GM12878 (cell line): Measurements from ENCODE around the gene FBXL7. TPM values are rescaled to one million over a fixed set of nuclear protein-coding genes. Genes with fewer than 3 reads are reported as not detected.

Source experiments
- ATAC-seq: fragments of 200-7000 bp; cut with Tn5 transposase; 3 replicates; pipeline ENCODE4 v1.9.1; 2020; ENCODE audit warnings: mild to moderate bottlenecking, moderate library complexity
- BruUV-seq: library from RNA; stranded (reverse); fragments of 400-500 nt; replicated peaks from 2 replicates; lab custom pipeline; 2021; lab: Mats Ljungman, UMichigan
- CTCF ChIA-PET: fragments of 300-600 bp; sonication (Branson Sonifier 250); formaldehyde crosslinking; extraction: SDS; loops from one replicate; lab custom pipeline; 2021; ENCODE audit warnings: inconsistent platforms; lab: Yijun Ruan, JAX
- POLR2A ChIA-PET: fragments of 350-600 bp; formaldehyde crosslinking; extraction: SDS; loops from one replicate; lab custom pipeline; 2021; ENCODE audit warnings: inconsistent platforms; lab: Charles Lee
- RAD21 ChIA-PET: fragments of 300-600 bp; sonication (Branson Sonifier 250); formaldehyde crosslinking; loops from one replicate; lab custom pipeline; 2023; ENCODE audit warnings: antibody characterized with exemption; ENCODE audit not compliant: unreplicated experiment; lab: Charles Lee
- SMC1A ChIA-PET: fragments of 300-600 bp; sonication (Branson Sonifier 250); formaldehyde crosslinking; loops from one replicate; lab custom pipeline; 2023; ENCODE audit not compliant: unreplicated experiment, uncharacterized antibody; lab: Charles Lee
- DNase-seq: peaks from one replicate; pipeline ENCODE4 v3.0.0-alpha.2; 2011; ENCODE audit warnings: low read depth, low spot score
- FAIRE-seq: peaks from 3 replicates; lab custom pipeline; 2011; peaks lifted over from hg19 to GRCh38; lab: Jason Lieb, UNC
- H2AFZ ChIP-seq: 2 replicates; pipeline ENCODE4 v1.6.0; 2011; ENCODE audit warnings: low read depth, low read length, control low read depth; ENCODE audit not compliant: control insufficient read depth
- H3K27ac ChIP-seq: 2 replicates; pipeline ENCODE4 v1.5.1; 2011; ENCODE audit warnings: control low read depth; ENCODE audit not compliant: control insufficient read depth, insufficient read depth
- H3K27me3 ChIP-seq, 2 experiments: replicated peaks in 1 of 2; 2 replicates each; pipeline versions ENCODE4 v1.6.0 to v1.6.1; 2011; ENCODE audit warnings: low read length in 1 of 2; ENCODE audit not compliant: control insufficient read depth in 2 of 2, insufficient read depth in 2 of 2
- H3K36me3 ChIP-seq, 2 experiments: 2 replicates each; pipeline ENCODE4 v1.5.1; 2011; ENCODE audit warnings: low read length in 1 of 2; ENCODE audit not compliant: control insufficient read depth in 2 of 2, insufficient read depth in 2 of 2
- H3K4me1 ChIP-seq: 2 replicates; pipeline ENCODE4 v1.6.1; 2011; ENCODE audit warnings: mild to moderate bottlenecking, low read length, moderate library complexity, mixed read lengths; ENCODE audit not compliant: control insufficient read depth, insufficient read depth
- H3K4me2 ChIP-seq: 2 replicates; pipeline ENCODE4 v1.6.0; 2011; ENCODE audit warnings: control low read depth; ENCODE audit not compliant: control insufficient read depth, insufficient read depth
- H3K4me3 ChIP-seq: fragments of 200-600 bp; sonication (generic); 2 replicates; pipeline ENCODE4 v1.5.1; 2016
- H3K79me2 ChIP-seq: 2 replicates; pipeline ENCODE4 v1.6.0; 2011; ENCODE audit warnings: low read length; ENCODE audit not compliant: control insufficient read depth, insufficient read depth
- H3K9ac ChIP-seq: 2 replicates; pipeline ENCODE4 v1.8.0; 2011; ENCODE audit warnings: low read length, control low read depth, mixed read lengths; ENCODE audit not compliant: control insufficient read depth, insufficient read depth
- H3K9me3 ChIP-seq: replicated peaks from 3 replicates; pipeline ENCODE4 v1.5.1; 2011; ENCODE audit warnings: mild to moderate bottlenecking, low read length; ENCODE audit not compliant: control insufficient read depth, insufficient read depth
- H4K20me1 ChIP-seq: 2 replicates; pipeline ENCODE4 v1.6.0; 2011; ENCODE audit not compliant: control insufficient read depth, insufficient read depth
- BHLHE40 ChIP-seq, 2 experiments: fragments of 450-650 bp in 1 of 2; IDR thresholded peaks; 2 replicates each; pipeline ENCODE4 v1.6.1; 2011 to 2017; ENCODE audit warnings: low read depth in 2 of 2, borderline replicate concordance in 1 of 2, improper control_type of control experiment in 1 of 2, low read length in 1 of 2, mild to moderate bottlenecking in 1 of 2
- FOXK2 ChIP-seq: fragments of 450-650 bp; IDR thresholded peaks from 2 replicates; pipeline ENCODE4 v1.6.1; 2017; ENCODE audit warnings: mild to moderate bottlenecking, moderate library complexity
- MEF2B ChIP-seq: fragments of 450-650 bp; IDR thresholded peaks from 2 replicates; pipeline ENCODE4 v1.6.1; 2018; ENCODE audit warnings: mild to moderate bottlenecking, moderate library complexity; ENCODE audit not compliant: partially characterized antibody, poor library complexity, severe bottlenecking
- NFIC ChIP-seq: IDR thresholded peaks from 2 replicates; pipeline ENCODE4 v1.6.1; 2012; ENCODE audit warnings: low read depth, mild to moderate bottlenecking, inconsistent platforms, low read length, moderate library complexity
- PAX8 ChIP-seq: fragments of 450-650 bp; IDR thresholded peaks from 2 replicates; pipeline ENCODE4 v1.6.1; 2017; ENCODE audit warnings: mild to moderate bottlenecking, moderate library complexity
- SIX5 ChIP-seq: IDR thresholded peaks from 2 replicates; pipeline ENCODE4 v1.6.1; 2011; ENCODE audit warnings: mild to moderate bottlenecking, low read depth, low read length, moderate library complexity; ENCODE audit not compliant: severe bottlenecking
- STAT3 ChIP-seq: IDR thresholded peaks from 2 replicates; pipeline ENCODE4 v1.6.1; 2011; ENCODE audit warnings: low read depth, low read length, improper control_type of control experiment
- TARDBP ChIP-seq: IDR thresholded peaks from 2 replicates; pipeline ENCODE4 v1.6.1; 2016; ENCODE audit warnings: borderline replicate concordance
- WRNIP1 ChIP-seq: IDR thresholded peaks from 2 replicates; pipeline ENCODE4 v1.6.1; 2011; ENCODE audit warnings: low read depth, low read length, improper control_type of control experiment, borderline replicate concordance
- WGBS: methylation state at CpG from one replicate; pipeline ENCODE4 v1.1.6; 2016; ENCODE audit warnings: low lambda C conversion rate; ENCODE audit not compliant: insufficient replicate concordance, insufficient coverage; ENCODE audit errors: missing lambda C conversion rate; 5-methylcytosine and 5-hydroxymethylcytosine counted together
- in situ Hi-C: fragments of 300-500 bp; cut with MboI; formaldehyde crosslinking; loops from 9 replicates; pipeline ENCODE4 v1.14.3; 2018; ENCODE audit warnings: mixed read lengths
- intact Hi-C: fragments of 100-400 bp; cut with micrococcal nuclease; formaldehyde crosslinking; loops from one replicate; pipeline ENCODE4 v1.14.2; 2022; ENCODE audit not compliant: unreplicated experiment
- polyA plus RNA-seq, 11 experiments: library from polyadenylated mRNA; depleted of rRNA in 4 of 11; unstranded in 6 of 11; stranded (reverse) in 5 of 11; fragments of >200 nt; fragmentation: Nextera tagmentation in 4 of 11; fragmentation: Illumina TruSeq in 1 of 11; extraction: Ambion mirVana in 4 of 11; extraction: Trizol in 1 of 11; gene quantifications; 1 replicate in 1 of 11; 2 replicates in 10 of 11; pipeline versions ENCODE4 v1.2.1 to v1.2.3, GENCODE V29; 2011 to 2016; ENCODE audit warnings: inconsistent platforms in 2 of 11, missing spikeins in 2 of 11, low read depth in 1 of 11
- total RNA-seq, 4 experiments: library from RNA; depleted of rRNA in 3 of 4; stranded (reverse); fragments of >200 nt in 3 of 4; fragmentation: Illumina TruSeq in 1 of 4; extraction: Trizol in 1 of 4; gene quantifications; 2 replicates each; pipeline versions ENCODE4 v1.2.1 to v1.2.3, GENCODE V29; 2013 to 2021
- TF ChIP-seq, protein P1 (sequence below): IDR thresholded peaks from 2 replicates; pipeline ENCODE4 v1.6.1; 2011; ENCODE audit warnings: low read depth, mild to moderate bottlenecking, low read length, moderate library complexity, borderline replicate concordance; ENCODE audit errors: extremely low read depth

The FBXL7 gene
- total and polyA plus RNA-seq, 10 of the 15 experiments (the other 5 are each of a cell fraction or from before 2014, with no cell fraction given) = 0.03 to 0.44 (median 0.16) TPM

GRCh38 chr5:15968993-15969392, 469.0 kb downstream of the FBXL7 start:
- no TSS peak for BruUV-seq
- TF ChIP-seq NFIC = no peak
- TF ChIP-seq WRNIP1 = no peak
- TF ChIP-seq MEF2B = no peak
- TF ChIP-seq FOXK2 = no peak
- TF ChIP-seq TARDBP = no peak
- no peak for TF ChIP-seq PAX8
- no peak for TF ChIP-seq SIX5
- TF ChIP-seq BHLHE40 (IDR thresholded peaks at IDR 0.05; ENCODE audit: borderline replicate concordance in 1 of 2, low read depth in 2 of 2, low read length in 1 of 2) = no peak
- TF ChIP-seq, protein P1, sequence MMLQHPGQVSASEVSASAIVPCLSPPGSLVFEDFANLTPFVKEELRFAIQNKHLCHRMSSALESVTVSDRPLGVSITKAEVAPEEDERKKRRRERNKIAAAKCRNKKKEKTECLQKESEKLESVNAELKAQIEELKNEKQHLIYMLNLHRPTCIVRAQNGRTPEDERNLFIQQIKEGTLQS = no peak
- TF ChIP-seq STAT3 = no peak
- ChIA-PET CTCF (no interaction called here), POLR2A (no interaction called here), SMC1A (no interaction called here), RAD21 (no interaction called here)
- no peaks in the 10 kb centered on the region for H3K79me2 ChIP-seq
- no peak for DNase-seq
- H4K20me1 ChIP-seq = no peaks in the 10 kb centered on the region
- H3K4me1 ChIP-seq = no peaks in the 10 kb centered on the region
- no peak overlapping the region for H2AFZ ChIP-seq
- WGBS = 60% methylated on average over 4 of the region's 4 CpGs
- no peaks in the 10 kb centered on the region for H3K9me3 ChIP-seq
- intact Hi-C loops = no loop called here
- no peak overlapping the region for H3K4me2 ChIP-seq
- no peak for ATAC-seq
- H3K9ac ChIP-seq = no peak overlapping the region
- no peaks in the 10 kb centered on the region for H3K36me3 ChIP-seq
- in situ Hi-C loops = no loop called here
- H3K27ac ChIP-seq = no peak overlapping the region
- no peak for FAIRE-seq
- no peak overlapping the region for H3K4me3 ChIP-seq
- H3K27me3 ChIP-seq = no peaks in the 10 kb centered on the region
